HuH-7 (cell line): ENCODE results near the gene CTDNEP1.

Experiments
- DNase-seq: peaks from one replicate; pipeline ENCODE4 v3.0.0; 2011; ENCODE audit warnings: low spot score

The CTDNEP1 gene

GRCh38 chr17:7279448-7279847 lies 27.9 kb upstream of the CTDNEP1 start:
- no peak for DNase-seq

- no peak for DNase-seq
Observed at GRCh38 chr17:7266784-7267183, 15.2 kb upstream of the CTDNEP1 start.

GRCh38 chr17:7263801-7264078 lies 12.2 kb upstream of the CTDNEP1 start:
- no peak for DNase-seq

GRCh38 chr17:7262935-7263800 lies 11.6 kb upstream of the CTDNEP1 start:
- no peak for DNase-seq

- DNase-seq, result no peak
Observed at GRCh38 chr17:7262192-7262934, 10.8 kb upstream of the CTDNEP1 start, which contains the start of gene CLDN7. CLDN7 (minus strand) TSS chr17:7262478; CDS start chr17:7262043, 435 bp downstream.

- DNase-seq, result no peak
Observed at GRCh38 chr17:7261379-7262191, 10.1 kb upstream of the CTDNEP1 start.

GRCh38 chr17:7260651-7261378 lies 9.3 kb upstream of the CTDNEP1 start:
- no peak for DNase-seq

- no peak for DNase-seq
Observed at GRCh38 chr17:7260151-7260550, 8.6 kb upstream of the CTDNEP1 start.

GRCh38 chr17:7259555-7259889 lies 8.0 kb upstream of the CTDNEP1 start:
- no peak for DNase-seq

- peak; percentile 80 for DNase-seq
Observed at GRCh38 chr17:7258731-7259554, 7.4 kb upstream of the CTDNEP1 start.

- no peak for DNase-seq
Observed at GRCh38 chr17:7256766-7257456, 5.4 kb upstream of the CTDNEP1 start.

- no peak for DNase-seq
Observed at GRCh38 chr17:7254511-7254910, 3.0 kb upstream of the CTDNEP1 start.

GRCh38 chr17:7253082-7253481 lies 1.5 kb upstream of the CTDNEP1 start:
- no peak for DNase-seq

GRCh38 chr17:7252176-7253043 lies 876 bp upstream of the CTDNEP1 start, which contains the start of gene ELP5:
ELP5 (plus strand) TSS chr17:7252215; CDS start chr17:7252551, 336 bp downstream.
- peak; percentile 81 for DNase-seq

GRCh38 chr17:7250695-7251627 lies 573 bp downstream of the CTDNEP1 start:
- DNase-seq, result no peak

- no peak for DNase-seq
Observed at GRCh38 chr17:7249830-7250229, 1.7 kb downstream of the CTDNEP1 start.

GRCh38 chr17:7249214-7249613 lies 2.3 kb downstream of the CTDNEP1 start:
- DNase-seq, result no peak

GRCh38 chr17:7248796-7249195 lies 2.7 kb downstream of the CTDNEP1 start:
- no peak for DNase-seq
